Ectodermal cell (in vitro differentiated cells): ENCODE measurements around the gene HUWE1.

Experiments used
- H3K27ac ChIP-seq: 2 replicates; pipeline ENCODE4 v1.7.0; 2013; ENCODE audit warnings: mild to moderate bottlenecking, low read depth, low read length; ENCODE audit not compliant: insufficient read depth, poor library complexity, severe bottlenecking
- H3K27me3 ChIP-seq: 2 replicates; pipeline ENCODE4 v1.7.0; 2013; ENCODE audit warnings: mild to moderate bottlenecking, low read length; ENCODE audit not compliant: insufficient read depth, control insufficient read depth, poor library complexity, severe bottlenecking
- H3K36me3 ChIP-seq: one replicate; pipeline ENCODE4 v1.7.0; 2013; ENCODE audit warnings: low read length; ENCODE audit not compliant: control insufficient read depth, insufficient read depth
- H3K4me1 ChIP-seq: one replicate; pipeline ENCODE4 v1.7.0; 2013; ENCODE audit warnings: low read length; ENCODE audit not compliant: control insufficient read depth, insufficient read depth
- H3K4me3 ChIP-seq: 2 replicates; pipeline ENCODE4 v1.7.0; 2013; ENCODE audit warnings: low read depth, low read length, control low read depth; ENCODE audit not compliant: insufficient read depth
- H3K9me3 ChIP-seq: 2 replicates; pipeline ENCODE4 v1.7.0; 2013; ENCODE audit warnings: mild to moderate bottlenecking, low read length, moderate library complexity; ENCODE audit not compliant: control insufficient read depth
- WGBS, 2 experiments: methylation state at CpG; one replicate each; pipeline ENCODE4 v1.1.7; 2013; ENCODE audit warnings: missing lambda C conversion rate in 2 of 2; 5-methylcytosine and 5-hydroxymethylcytosine counted together

The HUWE1 gene

DNA sequence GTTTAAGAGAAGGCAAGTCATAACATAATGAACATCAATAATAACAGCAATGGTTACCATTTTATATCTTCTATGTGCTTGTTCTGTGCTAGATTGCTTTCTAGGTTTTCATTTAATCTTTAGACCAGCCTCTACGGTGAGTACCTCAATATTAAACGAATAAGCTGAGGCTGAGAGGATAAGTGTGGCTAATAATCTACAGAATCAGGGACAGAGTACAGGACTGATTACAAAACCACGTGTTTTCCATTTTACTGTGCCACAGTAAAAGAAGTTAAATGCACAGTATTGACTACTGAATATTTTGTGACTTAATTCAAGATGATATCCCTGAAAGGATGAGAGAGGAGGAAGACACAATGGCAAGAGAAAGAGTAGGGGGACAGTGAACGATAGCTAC lies 56.3 kb downstream of the HUWE1 start:
- Histone ChIP-seq H3K9me3 (no peaks in the 10 kb centered on the region), H3K27me3 (no peaks in the 10 kb centered on the region), H3K27ac (no peak overlapping the region), H3K36me3 (peaks cover 11% of the 10 kb centered on the region), H3K4me1 (no peaks in the 10 kb centered on the region), H3K4me3 (no peak overlapping the region)
- WGBS, 2 experiments: 96 to 100% methylated on average over 2 to 3 of the region's 4 CpGs

GRCh38 chrX:53622431-53622830 lies 64.1 kb downstream of the HUWE1 start:
- Histone ChIP-seq H3K9me3 (no peaks in the 10 kb centered on the region), H3K36me3 (peaks cover 4% of the 10 kb centered on the region), H3K27me3 (no peaks in the 10 kb centered on the region), H3K27ac (no peak overlapping the region), H3K4me1 (no peaks in the 10 kb centered on the region), H3K4me3 (no peak overlapping the region)
- 93 to 98% methylated on average over 1 to 2 of the region's 2 CpGs for WGBS, 2 experiments

DNA sequence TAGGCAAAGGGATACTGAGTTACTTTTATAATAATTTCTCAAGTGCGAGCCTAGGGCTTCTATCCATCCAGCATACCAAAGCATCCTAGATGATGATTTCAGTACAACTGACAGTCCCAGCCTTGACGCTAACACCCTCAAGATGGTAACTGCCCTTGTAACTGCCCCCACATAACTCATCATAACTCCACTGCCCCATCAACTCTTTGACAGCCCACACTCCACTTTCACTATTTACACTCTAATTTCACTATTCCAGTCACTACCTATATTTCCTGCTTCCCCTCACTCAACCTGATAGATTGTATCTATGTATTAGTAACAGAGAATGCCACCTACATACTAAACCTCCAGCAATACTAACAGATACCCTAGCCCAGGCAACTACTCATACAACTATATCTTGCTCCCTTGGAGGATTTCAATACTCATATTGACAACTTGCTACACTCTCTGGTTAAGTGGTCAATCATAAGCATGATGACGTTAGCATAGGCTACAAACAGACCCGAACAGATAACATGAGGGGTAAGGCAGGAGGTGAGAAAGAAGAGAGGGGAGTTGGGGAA lies 65.0 kb downstream of the HUWE1 start:
- Histone ChIP-seq H3K9me3 (no peaks in the 10 kb centered on the region), H3K4me3 (no peak overlapping the region), H3K36me3 (no peaks in the 10 kb centered on the region), H3K27ac (no peak overlapping the region), H3K4me1 (no peaks in the 10 kb centered on the region), H3K27me3 (no peaks in the 10 kb centered on the region)
- 71 to 74% methylated on average over 4 of the region's 4 CpGs for WGBS, 2 experiments

DNA sequence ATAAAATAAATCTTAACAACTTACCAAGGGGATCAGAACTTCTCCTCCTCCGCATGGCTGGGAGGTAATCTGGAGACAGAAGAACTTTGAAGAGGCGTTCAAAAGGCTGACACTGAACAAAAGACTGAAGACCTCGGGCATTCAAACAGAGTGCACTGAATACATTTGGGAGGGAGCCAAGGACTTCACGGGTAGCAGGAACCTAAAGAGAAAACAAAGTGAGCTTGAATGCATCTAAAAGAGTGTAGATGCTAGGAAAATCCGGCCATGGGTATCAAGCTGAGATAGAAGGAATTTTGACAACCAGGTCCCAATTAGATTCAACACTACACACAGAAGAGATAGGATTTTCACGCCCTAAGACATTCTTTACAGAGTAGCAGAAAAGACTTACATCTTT lies 69.6 kb downstream of the HUWE1 start:
- Histone ChIP-seq H3K27me3 (no peaks in the 10 kb centered on the region), H3K27ac (no peak overlapping the region), H3K4me1 (no peaks in the 10 kb centered on the region), H3K36me3 (peaks cover 13% of the 10 kb centered on the region), H3K9me3 (no peaks in the 10 kb centered on the region), H3K4me3 (no peak overlapping the region)
- 21 to 40% methylated on average over 5 to 6 of the region's 6 CpGs for WGBS, 2 experiments

DNA sequence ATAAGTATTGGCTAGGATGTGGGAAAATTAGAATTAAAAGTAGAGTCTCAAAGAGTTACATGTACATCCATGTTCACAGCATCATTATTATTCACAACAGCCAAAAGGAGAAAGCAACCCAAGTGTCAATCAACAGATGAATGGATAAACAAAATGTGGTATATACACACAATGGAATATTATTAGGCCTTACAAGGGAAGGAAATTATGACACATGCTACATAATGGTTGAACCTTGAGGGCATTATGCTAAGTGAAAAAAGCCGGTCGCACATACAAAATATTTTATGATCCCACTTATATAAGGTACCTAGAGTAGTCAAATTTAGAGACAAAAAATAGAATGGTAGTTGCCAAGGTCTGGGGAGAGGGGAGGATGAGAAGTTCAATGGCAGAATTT lies 80.1 kb downstream of the HUWE1 start:
- H3K27ac ChIP-seq: no peak overlapping the region
- H3K4me3 ChIP-seq: no peak overlapping the region
- peaks cover 12% of the 10 kb centered on the region for H3K36me3 ChIP-seq
- no peaks in the 10 kb centered on the region for H3K4me1 ChIP-seq
- no peaks in the 10 kb centered on the region for H3K9me3 ChIP-seq
- no CpG with 5 or more reads among the region's 2 CpGs for WGBS, 2 experiments
- H3K27me3 ChIP-seq: no peaks in the 10 kb centered on the region

DNA sequence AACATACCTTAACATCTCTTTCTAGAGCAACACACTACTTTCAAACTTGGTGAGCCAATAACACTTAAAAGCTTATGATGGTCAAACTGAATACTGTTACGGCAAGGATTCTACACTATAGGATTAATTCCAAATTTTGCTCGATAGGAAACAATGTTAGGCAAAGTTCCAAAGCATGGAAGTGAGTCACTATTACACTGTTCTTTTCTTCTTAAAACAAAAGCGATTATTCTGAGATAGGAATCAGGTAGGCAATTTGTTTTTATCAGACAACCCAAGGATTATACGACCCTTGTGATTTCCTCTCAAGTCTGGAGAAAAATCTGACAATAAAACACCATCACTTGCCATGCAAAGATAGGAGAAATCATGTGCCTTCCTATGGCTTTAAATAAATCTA lies 81.5 kb downstream of the HUWE1 start:
- H3K27ac ChIP-seq: no peak overlapping the region
- H3K36me3 ChIP-seq: peaks cover 15% of the 10 kb centered on the region
- no peaks in the 10 kb centered on the region for H3K4me1 ChIP-seq
- H3K4me3 ChIP-seq: no peak overlapping the region
- H3K9me3 ChIP-seq: no peaks in the 10 kb centered on the region
- WGBS, 2 experiments: 92 to 99% methylated on average over 3 to 4 of the region's 4 CpGs
- H3K27me3 ChIP-seq: no peaks in the 10 kb centered on the region

- no peaks in the 10 kb centered on the region for H3K4me1 ChIP-seq
- H3K9me3 ChIP-seq: no peaks in the 10 kb centered on the region
- no peak overlapping the region for H3K4me3 ChIP-seq
- 94% methylated on average over 2 of the region's 2 CpGs for WGBS, 2 experiments
- no peak overlapping the region for H3K27ac ChIP-seq
- H3K27me3 ChIP-seq: no peaks in the 10 kb centered on the region
- H3K36me3 ChIP-seq: peaks cover 30% of the 10 kb centered on the region
Observed at GRCh38 chrX:53599781-53600396, 86.6 kb downstream of the HUWE1 start.

GRCh38 chrX:53598169-53598568 lies 88.3 kb downstream of the HUWE1 start:
- H3K36me3 ChIP-seq: peaks cover 30% of the 10 kb centered on the region
- H3K27ac ChIP-seq: no peak overlapping the region
- H3K4me1 ChIP-seq: no peaks in the 10 kb centered on the region
- 80 to 100% methylated on average over 1 to 2 of the region's 2 CpGs for WGBS, 2 experiments
- no peak overlapping the region for H3K4me3 ChIP-seq
- H3K9me3 ChIP-seq: no peaks in the 10 kb centered on the region
- no peaks in the 10 kb centered on the region for H3K27me3 ChIP-seq

GRCh38 chrX:53595266-53595810 lies 91.2 kb downstream of the HUWE1 start:
- Histone ChIP-seq H3K9me3 (no peaks in the 10 kb centered on the region), H3K4me1 (no peaks in the 10 kb centered on the region), H3K4me3 (no peak overlapping the region), H3K27ac (no peak overlapping the region), H3K27me3 (no peaks in the 10 kb centered on the region), H3K36me3 (peaks cover 48% of the 10 kb centered on the region)
- WGBS, 2 experiments: 95 to 97% methylated on average over 6 to 7 of the region's 7 CpGs

GRCh38 chrX:53594354-53594753 lies 92.2 kb downstream of the HUWE1 start:
- 86% methylated on average over 1 of the region's 1 CpG; no CpG with 5 or more reads in 1 of the 2 experiments for WGBS, 2 experiments

More at GRCh38 chrX:53594354-53594753, 92.2 kb downstream of the HUWE1 start:
- Histone ChIP-seq H3K27me3 (no peaks in the 10 kb centered on the region), H3K9me3 (no peaks in the 10 kb centered on the region), H3K4me3 (no peak overlapping the region), H3K36me3 (peaks cover 55% of the 10 kb centered on the region), H3K4me1 (no peaks in the 10 kb centered on the region), H3K27ac (no peak overlapping the region)
